CD4-positive, alpha-beta T cell treated with Interleukin-17A for 1 hour (primary cell): ENCODE measurements around the gene TULP4.
"Not testable (repeated sequence)": the region's sequence is repeated elsewhere in the genome, so short reads cannot be mapped to it uniquely, and the experiment has no call there.

Experiments used
- DNase-seq: peaks from one replicate; pipeline ENCODE4 v3.0.0-alpha.2; 2020

The TULP4 gene

DNA sequence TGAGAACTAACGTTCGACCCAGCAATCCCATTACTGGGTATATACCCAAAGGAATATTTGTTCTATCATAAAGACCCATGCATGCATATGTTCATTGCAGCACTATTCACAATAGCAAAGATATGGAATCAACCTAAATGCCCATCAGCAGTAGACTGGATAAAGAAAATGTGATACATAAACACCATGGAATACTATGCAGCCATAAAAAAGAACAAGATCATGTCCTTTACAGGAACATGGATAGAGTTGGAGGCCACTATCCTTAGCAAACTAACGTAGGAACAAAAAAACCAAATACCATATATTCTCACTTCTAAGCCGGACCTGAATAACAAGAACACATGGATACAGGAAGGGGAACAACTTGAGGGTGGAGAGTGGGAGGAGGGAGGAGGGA, 165.5 kb downstream of the TULP4 start:
- DNase-seq = not testable (repeated sequence)

DNA sequence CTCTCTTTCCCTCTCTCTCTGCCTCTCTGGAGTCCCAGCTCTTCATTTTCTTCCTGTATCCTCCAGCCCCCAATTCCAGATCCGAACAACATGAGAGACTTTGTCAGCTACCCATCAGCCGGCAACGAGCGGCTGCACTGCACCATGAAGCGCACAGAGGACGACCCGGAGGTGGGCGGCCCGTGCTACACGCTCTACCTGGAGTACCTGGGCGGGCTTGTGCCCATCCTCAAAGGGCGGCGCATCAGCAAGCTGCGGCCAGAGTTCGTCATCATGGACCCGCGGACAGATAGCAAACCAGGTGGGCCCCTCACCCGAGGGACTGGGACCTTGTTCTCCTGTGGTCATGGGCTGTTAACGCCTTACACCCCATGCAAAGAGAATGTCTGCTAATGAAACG, 168.7 kb downstream of the TULP4 start:
- DNase-seq = no peak

DNA sequence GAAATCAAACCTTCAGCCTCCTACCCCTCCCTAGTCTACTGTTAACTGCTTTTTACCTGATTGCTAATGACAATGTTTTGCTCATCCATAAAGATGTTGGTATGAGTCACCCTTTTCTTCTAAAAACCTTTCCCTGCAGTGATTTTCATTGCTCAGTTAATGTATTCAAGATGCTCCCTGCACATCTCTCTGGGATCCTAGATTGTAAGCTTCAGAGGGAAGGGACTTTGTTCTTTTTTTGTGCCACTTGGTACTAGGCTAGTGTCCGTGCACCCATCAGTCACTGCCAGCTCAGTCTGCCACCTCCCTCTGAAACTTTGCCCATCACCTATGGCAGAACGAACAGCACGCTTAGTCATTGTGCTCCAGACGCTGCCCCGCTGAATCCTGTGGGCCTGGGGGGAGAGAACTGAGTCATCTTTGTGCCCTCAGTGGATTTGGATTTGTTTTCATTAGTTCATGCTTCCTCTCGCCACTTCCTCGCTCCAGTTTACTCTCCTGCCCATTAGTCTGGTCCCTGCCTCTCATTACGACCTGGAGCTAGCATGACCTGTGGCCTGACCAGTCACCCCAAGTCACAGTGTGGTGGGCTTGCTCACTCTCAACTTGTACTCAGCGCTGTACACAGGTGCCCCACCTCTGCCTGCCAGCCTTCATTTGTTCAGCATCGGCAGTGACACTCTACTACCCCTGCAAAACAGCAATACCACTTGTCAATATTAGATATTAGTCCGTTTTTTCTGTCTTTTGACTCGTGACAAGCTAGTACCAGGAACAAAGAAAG, 169.6 kb downstream of the TULP4 start:
- no peak for DNase-seq

- DNase-seq = no peak
These were observed 173.2 kb downstream of the TULP4 start for GRCh38 chr6:158485431-158485830.

GRCh38 chr6:158487495-158487894, 175.2 kb downstream of the TULP4 start:
- no peak for DNase-seq

DNA sequence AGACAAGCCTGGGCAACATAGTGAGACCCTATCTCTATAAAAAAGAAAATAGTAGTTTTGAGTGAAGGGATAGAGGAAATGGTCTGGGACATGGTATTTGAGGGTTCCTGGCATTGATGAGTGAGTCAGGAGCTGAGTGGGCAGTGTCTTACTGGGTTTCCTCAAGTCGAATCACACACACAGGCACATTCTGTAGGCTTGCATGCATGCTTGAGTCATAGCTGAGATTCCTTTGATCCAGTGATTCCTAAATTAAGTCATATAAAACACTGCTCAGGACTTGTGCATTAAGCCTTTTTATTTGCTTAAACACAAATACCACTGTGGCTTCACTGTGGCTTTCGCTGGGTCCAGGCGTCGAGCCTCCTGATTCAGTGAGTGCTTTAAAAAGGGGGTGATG, 175.8 kb downstream of the TULP4 start:
- DNase-seq = no peak

DNA sequence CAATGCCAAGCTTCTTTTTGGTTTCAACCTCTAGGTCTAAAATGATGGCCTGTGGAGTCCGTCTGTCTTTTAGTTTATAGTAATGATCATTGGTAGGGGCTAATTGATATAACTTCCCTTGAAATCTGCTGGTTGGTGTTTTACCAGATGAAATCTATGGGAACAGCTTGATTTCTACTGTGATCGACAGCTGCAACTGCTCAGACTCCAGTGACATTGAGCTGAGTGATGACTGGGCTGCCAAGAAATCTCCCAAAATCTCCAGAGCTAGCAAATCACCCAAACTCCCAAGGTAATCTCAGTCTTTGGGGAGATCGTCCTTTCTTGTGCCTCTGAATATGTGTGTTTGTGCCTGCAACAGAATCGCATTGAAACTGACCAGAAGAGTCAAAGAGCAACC, 177.2 kb downstream of the TULP4 start:
- no peak for DNase-seq

- no peak for DNase-seq
These were observed 180.6 kb downstream of the TULP4 start for GRCh38 chr6:158492881-158493280.

DNA sequence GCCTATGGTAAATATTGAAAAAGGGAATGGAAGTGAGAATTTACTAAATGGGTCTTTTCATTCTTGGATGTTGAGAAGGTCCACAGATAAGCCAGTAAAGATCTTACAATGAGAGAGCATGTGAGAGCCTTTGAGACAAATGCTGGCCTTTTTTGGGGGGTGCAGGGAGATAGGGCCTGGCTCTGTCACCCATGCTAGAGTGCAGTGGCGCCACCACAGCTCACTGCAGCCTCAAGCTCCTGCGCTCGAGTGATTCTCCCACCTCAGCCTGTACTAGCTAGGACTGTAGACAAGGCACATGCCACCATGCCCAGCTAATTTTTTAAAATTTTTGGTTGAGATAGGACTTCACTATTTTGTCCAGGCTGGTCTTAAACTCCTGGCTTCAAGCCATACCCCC, 184.4 kb downstream of the TULP4 start:
- no peak for DNase-seq

- no peak for DNase-seq
These were observed 185.4 kb downstream of the TULP4 start for GRCh38 chr6:158497620-158498019.

GRCh38 chr6:158498362-158498761, 186.1 kb downstream of the TULP4 start:
- no peak for DNase-seq

- DNase-seq = no peak
These were observed 187.3 kb downstream of the TULP4 start for GRCh38 chr6:158499601-158500000.

- DNase-seq = no peak
These were observed 187.9 kb downstream of the TULP4 start for GRCh38 chr6:158500016-158500735.

- DNase-seq = no peak
These were observed 189.3 kb downstream of the TULP4 start for GRCh38 chr6:158501360-158502262.

- no peak for DNase-seq
These were observed 190.1 kb downstream of the TULP4 start for GRCh38 chr6:158502263-158502950.

DNA sequence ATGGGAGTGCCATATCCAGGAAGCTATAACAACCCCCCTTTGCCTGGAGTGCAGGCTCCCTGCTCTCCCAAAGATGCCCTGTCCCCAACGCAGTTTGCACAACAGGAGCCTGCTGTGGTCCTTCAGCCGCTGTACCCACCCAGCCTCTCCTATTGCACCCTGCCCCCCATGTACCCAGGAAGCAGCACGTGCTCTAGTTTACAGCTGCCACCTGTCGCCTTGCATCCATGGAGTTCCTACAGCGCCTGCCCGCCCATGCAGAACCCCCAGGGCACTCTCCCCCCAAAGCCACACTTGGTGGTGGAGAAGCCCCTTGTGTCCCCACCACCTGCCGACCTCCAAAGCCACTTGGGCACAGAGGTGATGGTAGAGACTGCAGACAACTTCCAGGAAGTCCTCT, 191.0 kb downstream of the TULP4 start:
- DNase-seq = no peak

GRCh38 chr6:158503846-158504245, 191.6 kb downstream of the TULP4 start:
- DNase-seq = no peak

GRCh38 chr6:158505194-158505593, 192.9 kb downstream of the TULP4 start:
- no peak for DNase-seq

GRCh38 chr6:158506601-158507000, 194.3 kb downstream of the TULP4 start:
- DNase-seq = no peak

- DNase-seq = no peak
These were observed 194.9 kb downstream of the TULP4 start for GRCh38 chr6:158507174-158507573.

DNA sequence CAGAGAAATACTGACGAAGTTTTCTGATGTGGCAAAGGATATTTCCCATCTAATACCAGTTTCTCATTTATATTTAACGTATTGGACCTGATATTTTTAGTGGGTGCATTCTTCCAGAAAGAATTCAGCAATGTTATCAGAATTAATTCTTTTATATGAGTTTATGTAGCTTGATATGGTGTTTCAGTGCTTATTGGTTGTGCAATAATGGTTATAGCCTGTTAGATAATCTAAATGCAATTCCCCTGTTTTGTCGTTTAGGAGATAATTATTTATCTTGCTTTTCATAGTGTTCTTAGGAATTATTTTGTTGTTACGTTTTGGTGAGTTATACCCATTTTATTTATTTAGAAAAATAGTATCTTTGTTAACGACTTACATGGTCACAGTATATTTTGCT, 196.2 kb downstream of the TULP4 start:
- no peak for DNase-seq

GRCh38 chr6:158509465-158509864, 197.2 kb downstream of the TULP4 start:
- DNase-seq = no peak

DNA sequence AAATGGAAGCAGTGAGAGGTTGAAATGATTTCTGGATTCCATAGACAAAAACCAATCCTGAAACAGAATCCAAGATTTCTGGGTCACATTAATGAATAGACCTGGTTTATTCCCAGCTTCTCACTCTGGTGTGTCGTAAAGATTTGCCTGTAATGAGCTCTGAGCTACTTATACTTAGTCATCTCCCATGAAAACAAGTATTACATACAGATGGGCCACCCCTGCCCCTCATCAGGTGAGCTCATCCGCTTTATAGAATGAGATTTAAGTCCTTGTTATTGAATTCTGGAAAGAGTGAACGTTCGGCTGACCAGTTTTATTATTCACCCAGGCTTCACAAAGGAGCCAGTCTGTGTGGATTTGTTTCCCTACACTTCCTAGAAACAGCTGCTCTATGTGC, 200.5 kb downstream of the TULP4 start:
- DNase-seq = no peak
